DND-41 (cell line): Measurements from ENCODE around the gene LMO1.

Experiments used
- CTCF ChIP-seq: IDR thresholded peaks from 2 replicates; pipeline ENCODE4 v1.5.1; 2012; ENCODE audit warnings: borderline replicate concordance, low read length, moderate library complexity, mild to moderate bottlenecking; ENCODE audit not compliant: poor library complexity, severe bottlenecking; ENCODE audit errors: extremely low read depth
- EZH2 ChIP-seq: IDR thresholded peaks from 3 replicates; pipeline ENCODE4 v1.6.1; 2012; ENCODE audit warnings: borderline replicate concordance, low read depth, mild to moderate bottlenecking, moderate library complexity, low read length, inconsistent platforms; ENCODE audit not compliant: severe bottlenecking

GRCh38 chr11:8194956-8195355 is 68.7 kb downstream of the LMO1 start:
- TF ChIP-seq CTCF = no peak
- TF ChIP-seq EZH2 = no peak
